DOHH2 (cell line): ENCODE measurements around the gene MAF.

Experiments used
- EZH2phosphoT487 ChIP-seq: fragments of 200-600 bp; sonication (generic); IDR thresholded peaks from 2 replicates; pipeline ENCODE4 v1.6.1; 2017; ENCODE audit warnings: borderline replicate concordance, mild to moderate bottlenecking, antibody characterized with exemption, low read length, moderate library complexity, mixed read lengths
- TF ChIP-seq, protein P1 (sequence below): fragments of 200-600 bp; sonication (generic); IDR thresholded peaks from one replicate; pipeline ENCODE4 v1.5.1; 2014; ENCODE audit warnings: antibody characterized with exemption, mild to moderate bottlenecking, low read depth, low read length; ENCODE audit not compliant: poor library complexity, severe bottlenecking

- TF ChIP-seq, protein P1, sequence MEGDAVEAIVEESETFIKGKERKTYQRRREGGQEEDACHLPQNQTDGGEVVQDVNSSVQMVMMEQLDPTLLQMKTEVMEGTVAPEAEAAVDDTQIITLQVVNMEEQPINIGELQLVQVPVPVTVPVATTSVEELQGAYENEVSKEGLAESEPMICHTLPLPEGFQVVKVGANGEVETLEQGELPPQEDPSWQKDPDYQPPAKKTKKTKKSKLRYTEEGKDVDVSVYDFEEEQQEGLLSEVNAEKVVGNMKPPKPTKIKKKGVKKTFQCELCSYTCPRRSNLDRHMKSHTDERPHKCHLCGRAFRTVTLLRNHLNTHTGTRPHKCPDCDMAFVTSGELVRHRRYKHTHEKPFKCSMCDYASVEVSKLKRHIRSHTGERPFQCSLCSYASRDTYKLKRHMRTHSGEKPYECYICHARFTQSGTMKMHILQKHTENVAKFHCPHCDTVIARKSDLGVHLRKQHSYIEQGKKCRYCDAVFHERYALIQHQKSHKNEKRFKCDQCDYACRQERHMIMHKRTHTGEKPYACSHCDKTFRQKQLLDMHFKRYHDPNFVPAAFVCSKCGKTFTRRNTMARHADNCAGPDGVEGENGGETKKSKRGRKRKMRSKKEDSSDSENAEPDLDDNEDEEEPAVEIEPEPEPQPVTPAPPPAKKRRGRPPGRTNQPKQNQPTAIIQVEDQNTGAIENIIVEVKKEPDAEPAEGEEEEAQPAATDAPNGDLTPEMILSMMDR = no peak
- no peak for TF ChIP-seq EZH2phosphoT487
Measured at GRCh38 chr16:79598063-79598347, 2.5 kb downstream of the MAF start.
